ENCODE data around the gene MAOA.

Gene MAOA

DNA sequence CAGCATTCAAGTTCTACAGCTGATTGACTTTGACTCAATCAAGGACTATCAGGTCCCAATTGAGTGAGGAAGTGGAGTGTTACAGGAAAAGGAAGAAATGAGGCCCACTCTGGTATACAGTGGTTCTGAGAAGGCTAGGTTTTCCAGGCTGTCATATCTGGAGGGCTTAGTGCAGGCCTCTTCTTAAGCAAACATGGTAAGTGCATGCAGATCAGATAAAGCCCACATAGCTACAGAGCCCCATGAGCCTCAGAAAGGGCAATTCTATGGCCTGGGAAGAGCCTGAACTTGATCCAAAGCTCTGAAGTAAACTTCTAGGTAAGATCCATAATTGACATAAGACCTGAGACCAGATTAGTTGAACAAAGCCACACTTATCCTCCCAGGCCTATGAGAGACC lies 29.0 kb upstream of the MAOA start:
- H3K4me2 ChIP-seq: no peak overlapping the region
- no peaks in the 10 kb centered on the region for H3K27me3 ChIP-seq (ENCODE audit: insufficient read depth, low read depth)
- no peak overlapping the region for H2AFZ ChIP-seq (ENCODE audit: low read depth)
- H3K4me3 ChIP-seq (IDR thresholded peaks at IDR 0.05; ENCODE audit: insufficient read depth, low read depth, low read length): no peak overlapping the region
- no peaks in the 10 kb centered on the region for H3K79me2 ChIP-seq (ENCODE audit: insufficient read depth, low read depth)
- H4K20me1 ChIP-seq (ENCODE audit: insufficient read depth): no peaks in the 10 kb centered on the region
- H3K9ac ChIP-seq: no peak overlapping the region
- no peaks in the 10 kb centered on the region for H3K36me3 ChIP-seq (ENCODE audit: insufficient read depth)
- no peak for TF ChIP-seq CTCF (conservative IDR thresholded peaks at IDR 0.05; ENCODE audit: low read depth, low read length)
- H3K27ac ChIP-seq: no peak overlapping the region
- H3K4me1 ChIP-seq (ENCODE audit: low read depth, poor library complexity, severe bottlenecking): no peaks in the 10 kb centered on the region

DNA sequence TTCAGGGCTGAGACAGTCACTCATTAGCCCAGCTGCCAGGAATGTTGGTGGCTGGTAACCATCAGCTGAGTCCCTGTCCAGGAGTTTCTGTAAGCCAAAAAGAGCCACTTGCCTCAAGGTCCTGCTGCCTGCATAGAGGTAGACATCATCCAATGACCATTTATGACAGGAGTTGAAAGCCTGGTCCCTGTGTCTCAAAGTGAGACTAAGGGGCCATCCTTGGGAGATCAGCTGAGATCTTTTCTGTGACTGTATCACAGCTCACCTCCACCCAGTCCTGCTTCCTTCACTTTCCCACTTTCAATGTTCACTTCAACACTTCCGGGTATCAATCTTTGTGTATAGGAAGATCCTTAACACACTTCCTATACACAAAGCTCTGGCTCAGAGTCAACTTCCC lies 28.4 kb upstream of the MAOA start:
- H2AFZ ChIP-seq (ENCODE audit: low read depth): no peak overlapping the region
- TF ChIP-seq CTCF (conservative IDR thresholded peaks at IDR 0.05; ENCODE audit: low read depth, low read length): no peak
- H3K9ac ChIP-seq: no peak overlapping the region
- no peak overlapping the region for H3K4me2 ChIP-seq
- no peaks in the 10 kb centered on the region for H3K27me3 ChIP-seq (ENCODE audit: insufficient read depth, low read depth)
- H3K4me1 ChIP-seq (ENCODE audit: low read depth, poor library complexity, severe bottlenecking): no peaks in the 10 kb centered on the region
- H3K27ac ChIP-seq: no peak overlapping the region
- H3K36me3 ChIP-seq (ENCODE audit: insufficient read depth): no peaks in the 10 kb centered on the region
- H4K20me1 ChIP-seq (ENCODE audit: insufficient read depth): no peaks in the 10 kb centered on the region
- H3K4me3 ChIP-seq (IDR thresholded peaks at IDR 0.05; ENCODE audit: insufficient read depth, low read depth, low read length): no peak overlapping the region
- no peaks in the 10 kb centered on the region for H3K79me2 ChIP-seq (ENCODE audit: insufficient read depth, low read depth)

GRCh38 chrX:43629229-43629628 lies 26.9 kb upstream of the MAOA start:
- no peak overlapping the region for H3K9ac ChIP-seq
- H3K27me3 ChIP-seq (ENCODE audit: insufficient read depth, low read depth): no peaks in the 10 kb centered on the region
- H3K4me2 ChIP-seq: no peak overlapping the region
- H3K79me2 ChIP-seq (ENCODE audit: insufficient read depth, low read depth): no peaks in the 10 kb centered on the region
- H3K27ac ChIP-seq: no peak overlapping the region
- no peaks in the 10 kb centered on the region for H4K20me1 ChIP-seq (ENCODE audit: insufficient read depth)
- H3K4me1 ChIP-seq (ENCODE audit: low read depth, poor library complexity, severe bottlenecking): no peaks in the 10 kb centered on the region
- no peak for TF ChIP-seq CTCF (conservative IDR thresholded peaks at IDR 0.05; ENCODE audit: low read depth, low read length)
- no peaks in the 10 kb centered on the region for H3K36me3 ChIP-seq (ENCODE audit: insufficient read depth)
- no peak overlapping the region for H2AFZ ChIP-seq (ENCODE audit: low read depth)
- no peak overlapping the region for H3K4me3 ChIP-seq (IDR thresholded peaks at IDR 0.05; ENCODE audit: insufficient read depth, low read depth, low read length)

- Histone ChIP-seq H3K36me3 (ENCODE audit: insufficient read depth) (no peaks in the 10 kb centered on the region), H4K20me1 (ENCODE audit: insufficient read depth) (no peaks in the 10 kb centered on the region), H3K27me3 (ENCODE audit: insufficient read depth, low read depth) (no peaks in the 10 kb centered on the region), H3K27ac (no peak overlapping the region), H3K4me3 (IDR thresholded peaks at IDR 0.05; ENCODE audit: insufficient read depth, low read depth, low read length) (no peak overlapping the region), H3K9ac (no peak overlapping the region), H3K79me2 (ENCODE audit: insufficient read depth, low read depth) (no peaks in the 10 kb centered on the region), H3K4me2 (no peak overlapping the region), H3K4me1 (ENCODE audit: low read depth, poor library complexity, severe bottlenecking) (no peaks in the 10 kb centered on the region), H2AFZ (ENCODE audit: low read depth) (no peak overlapping the region)
- TF ChIP-seq CTCF (conservative IDR thresholded peaks at IDR 0.05; ENCODE audit: low read depth, low read length): no peak
These were observed 24.3 kb upstream of the MAOA start for GRCh38 chrX:43631841-43632240.

DNA sequence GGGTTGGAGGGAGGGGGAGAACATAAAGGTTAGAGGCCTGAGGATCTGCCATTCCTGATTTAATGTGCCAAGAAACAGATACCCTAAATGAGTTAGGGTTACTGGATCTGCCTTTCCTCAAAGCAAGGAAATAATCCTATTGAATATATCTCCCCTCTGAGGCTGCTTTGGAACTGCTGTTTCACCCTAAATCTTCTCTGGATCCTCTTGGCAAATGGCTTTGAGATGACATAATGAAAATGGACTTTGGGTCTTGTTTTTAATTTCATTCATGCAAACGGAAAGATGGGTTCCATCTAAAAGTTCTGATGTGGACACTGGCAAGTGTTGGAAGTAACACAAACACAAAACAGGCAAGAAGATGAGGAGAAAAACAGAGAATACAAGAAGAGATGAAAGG lies 23.0 kb upstream of the MAOA start:
- no peaks in the 10 kb centered on the region for H3K79me2 ChIP-seq (ENCODE audit: insufficient read depth, low read depth)
- TF ChIP-seq CTCF (conservative IDR thresholded peaks at IDR 0.05; ENCODE audit: low read depth, low read length): no peak
- no peaks in the 10 kb centered on the region for H3K36me3 ChIP-seq (ENCODE audit: insufficient read depth)
- no peak overlapping the region for H3K4me2 ChIP-seq
- no peak overlapping the region for H3K9ac ChIP-seq
- no peaks in the 10 kb centered on the region for H3K4me1 ChIP-seq (ENCODE audit: low read depth, poor library complexity, severe bottlenecking)
- no peaks in the 10 kb centered on the region for H3K27me3 ChIP-seq (ENCODE audit: insufficient read depth, low read depth)
- no peak overlapping the region for H3K4me3 ChIP-seq (IDR thresholded peaks at IDR 0.05; ENCODE audit: insufficient read depth, low read depth, low read length)
- H3K27ac ChIP-seq: no peak overlapping the region
- no peaks in the 10 kb centered on the region for H4K20me1 ChIP-seq (ENCODE audit: insufficient read depth)
- H2AFZ ChIP-seq (ENCODE audit: low read depth): no peak overlapping the region
